Esophagus muscularis mucosa (tissue), 3 donors: ENCODE data around the gene DUS1L.

Source experiments
- POLR2A ChIP-seq: fragments of 450-650 bp; IDR thresholded peaks from one replicate; pipeline ENCODE4 v1.6.1; 2017; ENCODE audit warnings: antibody characterized with exemption, moderate library complexity, mild to moderate bottlenecking, low read depth
- POLR2AphosphoS5 ChIP-seq, 2 donors: sonication (generic); formaldehyde crosslinking; IDR thresholded peaks; one replicate each; pipeline ENCODE4 v1.6.1; 2017; ENCODE audit warnings: antibody characterized with exemption in 2 of 2
- TF ChIP-seq, protein P1 (sequence below), 3 experiments: fragments of 200-600 bp in 2 of 3; fragments of 450-650 bp in 1 of 3; sonication (generic) in 2 of 3; IDR thresholded peaks; one replicate each; pipeline ENCODE4 v1.5.1; 2017 to 2019; ENCODE audit warnings: antibody characterized with exemption in 3 of 3, mild to moderate bottlenecking in 2 of 3, moderate library complexity in 1 of 3

GRCh38 chr17:82079001-82079677, 13.5 kb upstream of the DUS1L start:
- TF ChIP-seq POLR2AphosphoS5 (IDR thresholded peaks at IDR 0.05): no peak
- TF ChIP-seq POLR2A: no peak
- TF ChIP-seq, protein P1, sequence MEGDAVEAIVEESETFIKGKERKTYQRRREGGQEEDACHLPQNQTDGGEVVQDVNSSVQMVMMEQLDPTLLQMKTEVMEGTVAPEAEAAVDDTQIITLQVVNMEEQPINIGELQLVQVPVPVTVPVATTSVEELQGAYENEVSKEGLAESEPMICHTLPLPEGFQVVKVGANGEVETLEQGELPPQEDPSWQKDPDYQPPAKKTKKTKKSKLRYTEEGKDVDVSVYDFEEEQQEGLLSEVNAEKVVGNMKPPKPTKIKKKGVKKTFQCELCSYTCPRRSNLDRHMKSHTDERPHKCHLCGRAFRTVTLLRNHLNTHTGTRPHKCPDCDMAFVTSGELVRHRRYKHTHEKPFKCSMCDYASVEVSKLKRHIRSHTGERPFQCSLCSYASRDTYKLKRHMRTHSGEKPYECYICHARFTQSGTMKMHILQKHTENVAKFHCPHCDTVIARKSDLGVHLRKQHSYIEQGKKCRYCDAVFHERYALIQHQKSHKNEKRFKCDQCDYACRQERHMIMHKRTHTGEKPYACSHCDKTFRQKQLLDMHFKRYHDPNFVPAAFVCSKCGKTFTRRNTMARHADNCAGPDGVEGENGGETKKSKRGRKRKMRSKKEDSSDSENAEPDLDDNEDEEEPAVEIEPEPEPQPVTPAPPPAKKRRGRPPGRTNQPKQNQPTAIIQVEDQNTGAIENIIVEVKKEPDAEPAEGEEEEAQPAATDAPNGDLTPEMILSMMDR (IDR thresholded peaks at IDR 0.05): no peak
